Activated naive CD4-positive, alpha-beta T cell treated with anti-CD3 and anti-CD28 coated beads, Interleukin-2, amount 50 U/mL, for 16 hours (primary cell): Measurements from ENCODE around the gene TOMM40.
"Not testable (repeated sequence)": the region's sequence is repeated elsewhere in the genome, so short reads cannot be mapped to it uniquely, and the experiment has no call there.

ENCODE experiments used
- DNase-seq: peaks from one replicate; pipeline ENCODE4 v3.0.0-alpha.2; 2020

Gene TOMM40

DNA sequence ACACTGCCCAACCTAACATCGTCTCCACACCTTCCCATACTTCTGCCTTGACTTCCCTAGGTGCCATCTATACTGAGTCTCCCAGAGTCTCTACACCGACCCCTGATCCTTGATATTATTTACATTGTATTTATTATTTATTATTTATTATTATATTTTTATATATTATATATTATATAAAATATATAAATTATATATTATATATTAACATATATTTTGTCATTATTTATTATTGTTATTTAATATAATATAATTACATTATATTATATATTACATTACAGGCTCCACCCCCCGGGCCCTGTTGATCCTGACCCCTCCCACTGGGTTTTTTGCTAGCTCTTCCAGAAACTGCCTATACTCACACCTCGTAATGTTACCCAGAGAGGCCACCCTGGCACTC is 18.4 kb upstream of the TOMM40 start:
- no peak for DNase-seq

DNA sequence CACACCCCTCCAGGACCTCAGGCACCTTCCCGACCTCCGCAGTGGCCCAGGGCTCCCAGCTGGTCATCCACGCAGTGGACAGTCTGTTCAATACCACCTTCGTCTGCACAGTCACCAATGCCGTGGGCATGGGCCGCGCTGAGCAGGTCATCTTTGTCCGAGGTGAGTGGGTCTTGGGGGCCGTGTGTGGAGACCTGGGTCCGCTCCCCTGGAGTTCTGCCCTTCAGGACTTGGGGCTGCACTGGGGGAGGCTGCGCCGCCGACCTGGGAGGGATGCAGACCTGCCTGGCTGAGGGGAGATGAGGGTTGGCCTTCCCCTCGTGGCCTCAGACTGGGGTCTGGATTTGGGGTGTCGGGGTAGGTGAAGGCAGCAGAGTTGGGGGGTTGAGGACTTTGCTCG is 16.7 kb upstream of the TOMM40 start:
- DNase-seq: no peak

DNA sequence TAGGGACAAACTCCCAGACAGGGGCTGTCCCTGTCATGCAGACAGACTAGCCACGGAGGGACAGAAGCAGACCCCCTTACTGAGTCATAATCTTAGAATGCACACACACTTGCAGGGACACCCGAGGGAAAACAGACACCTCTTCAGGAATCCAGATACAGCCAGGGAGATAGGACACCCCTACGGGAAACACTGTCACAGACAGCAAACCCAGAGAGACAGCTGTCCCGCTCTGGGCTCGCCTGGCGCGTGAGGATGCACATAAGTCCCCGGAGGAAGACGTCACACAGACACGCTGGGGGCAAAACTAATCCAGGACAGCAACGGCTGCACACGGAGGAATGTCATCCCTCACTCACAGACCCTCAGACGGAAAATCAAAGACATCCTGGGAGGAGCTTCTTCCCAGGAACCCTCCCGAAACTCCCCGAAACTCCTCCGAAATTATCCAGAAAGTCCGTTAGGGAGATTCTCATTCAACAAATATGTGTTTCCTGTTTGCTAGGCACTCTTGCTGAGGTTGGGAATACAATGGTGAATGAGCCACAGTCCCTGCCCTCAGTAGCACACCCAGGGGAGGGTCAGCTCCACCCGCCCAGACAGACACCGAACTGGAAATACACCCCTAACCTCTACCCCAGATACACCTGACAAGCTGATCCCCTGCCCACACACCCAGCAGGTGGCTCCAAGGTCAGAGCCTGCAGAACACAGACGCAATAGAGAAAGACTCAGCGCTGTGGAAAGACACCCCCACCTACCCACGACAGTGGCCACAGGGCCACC is 15.2 kb upstream of the TOMM40 start:
- DNase-seq: no peak

DNA sequence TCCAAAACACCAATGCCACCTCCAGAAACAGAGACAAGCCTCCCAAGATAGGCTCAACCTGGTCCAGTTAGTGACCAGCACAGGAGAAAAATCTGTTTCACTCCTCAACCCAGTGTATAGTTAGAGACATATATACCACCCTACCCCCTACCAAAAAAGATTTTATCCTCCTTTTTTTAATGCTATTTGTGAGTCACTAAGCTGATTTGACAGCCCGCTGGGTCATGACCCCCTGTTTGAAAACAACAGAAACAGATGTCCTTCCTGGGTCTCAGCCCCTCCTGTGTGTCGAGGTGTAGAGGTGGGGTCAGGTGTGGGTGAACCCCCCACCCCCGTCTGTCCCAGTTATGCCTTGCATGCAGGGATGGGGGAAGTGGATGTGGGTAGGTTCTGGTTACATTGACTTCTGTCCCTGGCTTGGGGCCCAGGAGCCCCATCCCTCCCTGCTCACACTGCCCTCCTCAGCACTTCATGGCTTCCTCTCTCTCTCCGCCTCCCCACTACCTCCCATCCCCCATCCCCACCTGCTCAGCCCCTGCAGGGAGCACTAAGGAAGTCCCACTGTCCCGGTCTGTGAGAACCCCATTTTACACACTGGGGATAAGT is 14.0 kb upstream of the TOMM40 start:
- no peak for DNase-seq

DNA sequence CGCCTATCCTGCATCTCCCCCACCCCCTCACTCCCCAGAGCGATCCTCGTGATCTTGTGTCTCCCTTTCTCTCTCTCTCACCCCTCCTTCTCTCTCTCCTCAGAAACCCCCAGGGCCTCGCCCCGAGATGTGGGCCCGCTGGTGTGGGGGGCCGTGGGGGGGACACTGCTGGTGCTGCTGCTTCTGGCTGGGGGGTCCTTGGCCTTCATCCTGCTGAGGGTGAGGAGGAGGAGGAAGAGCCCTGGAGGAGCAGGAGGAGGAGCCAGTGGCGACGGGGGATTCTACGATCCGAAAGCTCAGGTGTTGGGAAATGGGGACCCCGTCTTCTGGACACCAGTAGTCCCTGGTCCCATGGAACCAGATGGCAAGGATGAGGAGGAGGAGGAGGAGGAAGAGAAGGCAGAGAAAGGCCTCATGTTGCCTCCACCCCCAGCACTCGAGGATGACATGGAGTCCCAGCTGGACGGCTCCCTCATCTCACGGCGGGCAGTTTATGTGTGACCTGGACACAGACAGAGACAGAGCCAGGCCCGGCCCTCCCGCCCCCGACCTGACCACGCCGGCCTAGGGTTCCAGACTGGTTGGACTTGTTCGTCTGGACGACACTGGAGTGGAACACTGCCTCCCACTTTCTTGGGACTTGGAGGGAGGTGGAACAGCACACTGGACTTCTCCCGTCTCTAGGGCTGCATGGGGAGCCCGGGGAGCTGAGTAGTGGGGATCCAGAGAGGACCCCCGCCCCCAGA is 12.8 kb upstream of the TOMM40 start:
- no peak for DNase-seq

- no peak for DNase-seq
These were observed 11.6 kb upstream of the TOMM40 start for GRCh38 chr19:44879309-44880065.

GRCh38 chr19:44882063-44882462 is 9.0 kb upstream of the TOMM40 start:
- DNase-seq: no peak

GRCh38 chr19:44882619-44883397 is 8.2 kb upstream of the TOMM40 start:
- not testable (repeated sequence) for DNase-seq

GRCh38 chr19:44883922-44884321 is 7.1 kb upstream of the TOMM40 start:
- DNase-seq: no peak

DNA sequence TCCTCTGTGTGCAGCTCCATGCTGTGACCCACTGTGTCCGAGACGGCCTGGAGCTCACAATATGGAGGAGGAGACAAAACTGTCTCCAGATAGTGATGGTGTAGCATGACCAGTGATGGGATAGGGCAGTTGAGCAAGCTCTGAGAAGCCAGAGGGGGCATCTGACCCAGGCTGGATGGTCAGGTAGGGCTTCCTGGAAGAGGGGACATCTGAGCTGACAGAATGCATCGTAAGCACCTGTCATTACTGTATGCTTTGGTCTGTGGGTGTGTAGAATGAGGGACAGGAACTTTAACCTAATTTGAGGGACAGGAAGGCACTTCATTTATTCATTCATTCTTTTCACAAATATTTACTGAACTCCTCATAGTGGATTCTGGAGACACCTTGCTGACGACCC is 6.5 kb upstream of the TOMM40 start:
- DNase-seq: no peak

DNA sequence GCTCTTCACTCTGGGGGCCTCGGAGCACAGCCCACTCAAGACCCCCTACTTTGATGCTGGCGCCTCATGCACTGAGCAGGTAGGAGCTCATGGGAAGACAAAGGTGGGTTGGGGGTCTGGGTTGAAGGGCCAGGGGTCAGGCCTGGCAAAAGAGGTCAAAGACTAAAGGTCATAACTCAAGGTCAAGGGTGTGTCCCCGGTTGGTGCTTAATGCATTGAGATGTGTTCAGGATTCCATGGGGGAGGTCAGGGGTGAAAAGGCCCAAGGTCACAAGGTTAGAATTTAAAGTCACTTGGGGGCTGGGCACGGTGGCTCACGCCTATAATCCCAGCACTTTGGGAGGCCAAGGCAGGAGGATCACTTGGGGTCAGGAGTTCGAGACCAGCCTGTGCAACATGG is 4.9 kb upstream of the TOMM40 start:
- DNase-seq: no peak

DNA sequence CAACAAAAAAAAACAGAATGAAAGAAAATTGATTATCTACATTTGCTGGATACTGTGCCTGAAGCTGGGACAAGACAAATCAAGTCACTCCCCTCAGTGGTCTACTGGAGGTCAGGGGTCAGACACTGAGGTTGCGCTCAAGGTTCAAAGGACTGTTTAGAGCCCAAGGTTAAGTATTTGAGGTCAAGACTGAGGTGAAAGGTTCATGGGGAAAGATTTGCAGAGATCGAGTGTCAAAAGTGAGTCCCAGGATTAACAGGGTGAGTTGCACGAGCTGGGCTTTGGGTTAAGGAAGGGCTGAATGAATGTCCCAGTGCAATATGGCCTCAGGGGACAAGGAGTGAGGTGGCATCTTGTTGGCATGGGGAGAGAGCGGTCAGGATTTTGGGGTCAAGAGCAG is 3.4 kb upstream of the TOMM40 start:
- no peak for DNase-seq

- DNase-seq: not testable (repeated sequence)
These were observed 2.7 kb upstream of the TOMM40 start for GRCh38 chr19:44888335-44888734.

GRCh38 chr19:44889830-44890365 is 1.2 kb upstream of the TOMM40 start:
- DNase-seq: no peak

GRCh38 chr19:44890366-44891015 is 563 bp upstream of the TOMM40 start:
- no peak for DNase-seq

DNA sequence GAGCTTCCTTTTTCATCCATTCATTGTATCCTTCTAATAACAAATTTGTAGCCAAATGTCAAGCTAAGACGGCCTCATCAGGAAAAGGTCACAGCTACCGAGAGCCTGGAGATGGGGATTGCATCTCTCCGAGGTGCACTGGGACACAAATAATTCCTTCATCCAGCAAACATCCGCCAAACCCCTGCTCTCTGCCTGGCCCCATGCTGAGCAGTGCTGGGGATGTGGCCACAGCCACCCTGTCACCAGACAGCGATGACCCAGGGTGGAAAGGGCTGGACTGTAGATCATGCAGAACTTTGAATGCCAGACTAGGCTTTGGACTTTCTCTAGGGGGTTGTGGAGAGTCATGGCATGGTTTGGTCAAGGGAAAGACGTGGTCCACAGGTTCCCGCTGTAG is 1.9 kb downstream of the TOMM40 start:
- DNase-seq: no peak

GRCh38 chr19:44893332-44894051 is 2.4 kb downstream of the TOMM40 start:
- DNase-seq: no peak

- DNase-seq: no peak
These were observed 3.0 kb downstream of the TOMM40 start for GRCh38 chr19:44894052-44894400.

- DNase-seq: no peak
These were observed 3.9 kb downstream of the TOMM40 start for GRCh38 chr19:44894946-44895345.

- no peak for DNase-seq
These were observed 6.8 kb downstream of the TOMM40 start for GRCh38 chr19:44897835-44898234.
